ENCODE data around the gene NTM.
"Not testable (repeated sequence)": the region's sequence is repeated elsewhere in the genome, so short reads cannot be mapped to it uniquely, and the experiment has no call there.

Gene NTM

DNA sequence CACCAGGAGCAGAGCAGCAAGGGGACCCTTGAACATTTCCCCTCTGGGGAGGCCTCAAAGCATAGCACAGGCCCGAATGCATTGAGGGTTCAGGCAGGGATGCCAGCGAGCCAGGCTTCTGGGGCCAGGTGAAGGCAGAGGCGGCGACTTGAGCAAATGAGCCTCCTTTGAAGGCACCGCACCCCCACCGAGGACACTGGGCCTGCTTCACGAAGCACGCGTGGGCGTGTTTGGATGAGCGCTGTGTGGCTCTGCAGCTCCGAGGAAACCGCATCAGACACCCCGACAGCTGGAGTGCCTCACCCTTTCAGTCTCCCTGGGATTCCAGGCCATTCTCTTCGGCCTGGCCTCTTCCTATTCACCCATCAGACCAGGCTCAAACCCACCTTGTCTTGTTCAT is 301.8 kb downstream of the NTM start:
- DNase-seq: no peak

DNA sequence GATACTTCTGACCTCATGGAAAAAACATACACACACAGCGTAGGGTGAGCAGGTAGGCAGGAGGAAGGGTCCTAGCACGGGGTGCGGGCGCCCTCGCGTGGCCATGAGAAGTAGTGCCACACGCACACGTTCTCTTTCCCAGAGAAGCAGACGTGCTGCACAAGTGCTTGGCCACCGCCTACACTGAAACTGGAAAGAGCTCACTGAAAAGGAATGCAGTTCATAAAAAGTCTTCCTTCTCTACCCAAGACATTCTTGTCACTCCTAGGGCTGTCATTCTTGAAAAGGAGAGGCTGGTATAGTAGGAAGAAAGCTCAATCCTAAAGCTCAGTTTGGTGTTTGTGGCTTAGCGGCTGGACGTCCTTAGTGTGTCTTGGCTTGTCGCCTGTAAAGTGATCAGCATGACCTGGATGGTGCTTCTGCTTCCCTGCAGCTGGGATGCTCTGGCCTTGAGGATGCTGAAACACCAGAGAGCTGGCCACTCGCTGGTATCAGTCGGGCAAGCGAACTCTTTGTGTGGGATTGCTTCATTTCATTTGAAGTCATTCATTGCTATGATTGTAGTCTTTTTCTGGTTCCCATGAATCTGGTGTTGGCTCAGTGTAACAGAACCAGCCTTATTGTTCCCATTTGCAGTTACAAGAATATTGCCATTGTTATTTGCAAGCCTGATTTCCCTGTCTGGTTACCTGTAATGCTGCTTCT is 303.8 kb downstream of the NTM start:
- peak; percentile 17 for DNase-seq

DNA sequence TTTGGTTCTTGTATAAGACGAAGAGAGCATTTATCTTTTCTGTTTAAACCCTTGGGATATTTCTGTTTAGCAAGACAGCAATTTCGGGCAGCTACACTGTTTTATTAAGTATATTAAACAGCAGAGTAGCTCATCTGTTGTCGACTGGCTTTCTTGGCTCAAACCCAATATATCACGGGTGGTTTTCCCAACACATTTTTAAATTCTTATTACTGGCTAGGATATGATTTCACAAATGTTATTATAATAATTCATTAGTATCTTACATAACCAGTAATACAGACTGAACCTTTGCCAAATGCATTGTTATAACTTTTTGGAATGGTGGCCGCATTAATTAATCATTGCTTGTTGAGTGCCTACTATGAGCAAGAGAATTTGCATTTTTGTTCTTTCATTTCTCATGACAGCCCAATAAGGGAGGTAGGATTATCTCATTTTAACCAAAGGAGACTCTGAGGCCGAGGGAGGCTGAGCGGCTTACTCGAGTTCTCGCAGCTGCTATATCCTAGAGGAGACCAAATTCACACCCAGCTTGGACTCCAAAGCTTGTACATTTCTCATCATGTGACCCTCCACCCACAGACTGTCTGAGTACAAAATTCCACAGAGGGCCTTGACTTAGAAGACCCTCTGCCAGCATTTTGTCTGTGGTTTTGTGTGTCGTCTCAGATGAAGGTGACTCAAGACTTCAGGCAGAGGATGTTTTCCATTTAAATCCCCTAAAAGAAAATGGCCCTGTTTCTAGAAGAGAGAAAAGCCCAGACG is 304.9 kb downstream of the NTM start:
- DNase-seq: no peak

DNA sequence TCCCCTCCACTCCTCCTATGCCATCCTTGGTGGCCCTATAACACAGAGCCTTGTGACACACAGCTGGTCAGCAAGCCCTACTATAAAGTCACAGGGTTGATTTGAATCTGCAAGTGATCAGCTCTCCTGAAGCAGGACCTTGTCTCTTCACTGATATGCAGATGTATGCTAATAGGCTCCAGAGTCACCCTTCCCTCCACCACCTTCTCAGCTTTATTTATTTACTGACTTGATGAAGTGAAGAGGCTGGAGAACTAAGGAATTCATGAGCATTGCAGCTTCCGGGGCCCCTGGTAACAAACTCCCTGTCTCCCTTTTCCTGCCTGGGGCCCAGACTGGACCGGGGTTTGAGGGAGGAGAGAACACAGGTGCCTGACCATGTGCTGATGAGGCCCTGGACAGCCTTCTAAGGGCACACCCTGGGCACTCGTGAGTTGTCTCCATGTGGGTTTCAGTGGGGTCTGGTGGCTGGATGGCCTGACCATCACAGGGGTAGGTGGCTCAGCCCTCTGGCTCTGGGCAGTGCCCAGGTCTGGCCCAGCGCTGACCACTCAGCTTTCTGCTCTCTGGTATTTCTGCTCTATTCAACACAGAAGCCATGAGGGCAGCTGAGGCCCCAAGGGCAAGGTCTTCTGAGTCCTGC is 307.5 kb downstream of the NTM start:
- no peak for DNase-seq

DNA sequence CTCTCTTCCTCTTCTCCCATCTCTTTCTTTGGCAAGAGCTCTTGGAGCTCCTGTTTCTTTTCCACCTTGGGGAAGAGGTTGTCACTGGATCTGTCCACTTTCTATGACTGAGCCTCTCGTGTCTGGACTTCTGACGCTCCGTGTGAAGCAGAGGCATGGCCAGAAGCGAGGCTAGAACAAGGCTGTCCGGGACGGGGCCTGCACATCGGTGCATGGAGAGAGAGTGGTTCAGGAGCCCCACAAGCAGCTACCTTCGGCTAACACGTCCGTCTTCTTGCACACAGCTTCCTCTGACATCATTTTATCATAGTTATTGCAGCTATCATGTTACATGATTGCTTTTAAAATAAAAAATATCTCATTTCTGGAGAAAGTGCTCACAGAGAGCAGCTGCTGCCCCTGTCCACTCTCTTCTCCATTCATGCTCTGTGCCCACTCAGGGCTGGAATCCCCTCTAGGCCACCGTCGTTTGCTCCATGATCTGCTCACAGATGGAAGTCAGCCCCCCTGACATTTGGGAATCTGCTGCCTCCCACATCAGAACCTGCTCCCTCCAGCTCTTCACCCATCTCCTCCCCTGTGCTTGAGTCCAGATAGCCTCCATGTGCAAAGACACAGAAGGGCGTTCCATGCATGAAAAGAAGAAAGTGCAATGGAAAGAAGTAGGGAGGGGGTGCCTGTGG is 308.4 kb downstream of the NTM start:
- DNase-seq: no peak

DNA sequence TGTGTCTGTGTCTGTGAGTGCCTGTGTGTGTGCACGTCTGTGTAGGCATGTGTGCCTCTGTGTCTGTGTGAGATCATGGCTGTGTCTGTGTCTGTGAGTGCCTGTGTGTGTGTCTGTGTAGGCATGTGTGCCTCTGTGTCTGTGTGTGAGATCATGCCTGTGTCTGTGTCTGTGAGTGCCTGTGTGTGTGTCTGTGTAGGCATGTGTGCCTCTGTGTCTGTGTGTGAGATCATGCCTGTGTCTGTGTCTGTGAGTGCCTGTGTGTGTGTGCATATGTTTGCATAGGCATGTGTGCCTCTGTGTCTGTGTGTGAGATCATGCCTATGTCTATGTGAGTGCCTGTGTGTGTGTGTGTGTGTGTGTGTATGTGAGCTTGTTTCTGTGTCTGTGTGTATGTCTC is 310.0 kb downstream of the NTM start:
- DNase-seq: not testable (repeated sequence)

DNA sequence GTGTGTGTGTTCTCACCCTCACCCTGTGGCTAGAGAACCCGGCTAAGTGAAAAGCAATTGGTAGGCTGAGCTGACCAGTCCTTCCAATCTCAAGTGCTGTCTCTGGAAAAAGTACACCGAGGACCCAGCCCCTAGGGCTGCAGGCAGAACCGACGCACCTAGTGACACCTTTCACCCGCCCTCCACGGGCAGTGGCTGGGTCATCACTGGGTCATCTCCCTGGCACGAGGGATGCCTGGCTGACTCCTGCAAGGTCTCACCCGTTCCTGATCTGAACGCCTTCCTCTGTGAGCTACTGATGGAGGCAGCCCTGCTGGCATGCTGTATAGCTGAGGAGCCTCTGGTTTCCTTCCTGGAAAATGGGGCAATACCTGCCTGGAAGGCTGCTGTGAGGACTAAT is 311.5 kb downstream of the NTM start:
- DNase-seq: no peak

DNA sequence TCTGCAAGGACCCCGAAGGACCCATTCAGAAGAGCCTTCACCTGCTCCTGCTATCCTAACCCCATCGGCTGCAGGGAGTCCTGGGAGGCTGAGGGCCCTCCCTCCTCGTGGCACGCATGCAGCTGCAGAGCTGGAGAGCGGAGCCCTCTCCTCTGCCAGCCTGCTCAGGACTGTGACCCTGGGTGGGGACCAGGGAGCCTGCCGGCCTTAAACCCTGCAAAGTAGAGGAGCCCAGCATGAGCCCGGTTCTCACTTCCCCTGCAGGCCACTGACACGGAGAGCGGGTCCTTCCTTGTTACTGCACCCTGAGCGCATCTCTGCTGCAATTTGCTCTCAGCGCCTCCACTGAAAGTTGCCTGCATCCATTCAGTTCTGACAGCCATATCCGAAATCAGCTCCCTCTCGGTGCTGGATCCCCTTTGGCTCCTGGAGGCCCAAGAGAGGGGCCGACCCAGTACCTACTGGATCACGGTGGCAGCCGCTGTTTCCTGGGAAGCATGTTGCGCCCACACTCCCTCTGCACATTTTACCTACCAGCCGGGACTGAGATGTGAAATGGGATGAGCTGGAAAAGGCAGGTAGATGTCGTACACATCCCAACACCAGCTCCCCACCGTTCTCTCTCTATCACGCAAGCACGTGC is 312.1 kb downstream of the NTM start:
- no peak for DNase-seq

DNA sequence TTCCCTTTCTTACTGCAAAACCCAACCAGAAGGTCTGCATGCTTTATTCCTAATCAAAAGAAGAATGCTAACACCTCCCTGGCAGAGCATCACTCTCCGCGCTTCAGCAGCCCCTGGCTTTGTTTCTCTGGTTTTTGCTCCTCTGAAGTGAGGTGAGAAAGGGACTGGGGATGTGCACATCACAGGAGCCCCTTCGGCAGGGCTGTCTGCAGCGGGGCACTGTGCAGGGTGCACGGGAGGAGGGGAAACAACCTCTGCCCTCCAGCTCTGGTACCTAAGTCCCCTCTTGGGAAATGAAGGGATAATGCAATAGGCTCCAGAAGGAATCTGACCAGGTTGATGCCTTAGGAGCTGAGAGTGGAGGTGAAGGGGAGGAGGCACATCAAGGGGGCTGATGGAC is 312.7 kb downstream of the NTM start:
- DNase-seq: no peak

DNA sequence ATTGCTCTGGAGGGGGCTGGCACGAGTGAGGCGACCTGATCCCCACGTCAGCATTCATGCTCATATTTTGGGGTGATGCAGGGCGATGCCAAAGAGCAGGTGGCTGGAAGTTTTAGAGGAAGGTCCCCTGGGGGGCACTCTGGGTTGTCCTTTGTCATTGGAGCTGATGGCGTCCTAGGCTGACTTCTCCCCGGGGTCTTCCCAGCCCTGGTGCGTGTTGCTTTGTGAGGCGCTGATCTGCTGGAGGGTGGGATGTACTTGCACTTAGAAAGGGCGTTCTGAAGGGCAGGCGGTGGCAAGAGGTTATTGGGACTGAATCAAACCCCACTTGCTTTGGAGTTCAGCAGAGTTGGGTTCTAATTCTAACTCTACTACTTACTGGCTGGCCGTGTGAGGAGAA is 313.3 kb downstream of the NTM start:
- DNase-seq: no peak

DNA sequence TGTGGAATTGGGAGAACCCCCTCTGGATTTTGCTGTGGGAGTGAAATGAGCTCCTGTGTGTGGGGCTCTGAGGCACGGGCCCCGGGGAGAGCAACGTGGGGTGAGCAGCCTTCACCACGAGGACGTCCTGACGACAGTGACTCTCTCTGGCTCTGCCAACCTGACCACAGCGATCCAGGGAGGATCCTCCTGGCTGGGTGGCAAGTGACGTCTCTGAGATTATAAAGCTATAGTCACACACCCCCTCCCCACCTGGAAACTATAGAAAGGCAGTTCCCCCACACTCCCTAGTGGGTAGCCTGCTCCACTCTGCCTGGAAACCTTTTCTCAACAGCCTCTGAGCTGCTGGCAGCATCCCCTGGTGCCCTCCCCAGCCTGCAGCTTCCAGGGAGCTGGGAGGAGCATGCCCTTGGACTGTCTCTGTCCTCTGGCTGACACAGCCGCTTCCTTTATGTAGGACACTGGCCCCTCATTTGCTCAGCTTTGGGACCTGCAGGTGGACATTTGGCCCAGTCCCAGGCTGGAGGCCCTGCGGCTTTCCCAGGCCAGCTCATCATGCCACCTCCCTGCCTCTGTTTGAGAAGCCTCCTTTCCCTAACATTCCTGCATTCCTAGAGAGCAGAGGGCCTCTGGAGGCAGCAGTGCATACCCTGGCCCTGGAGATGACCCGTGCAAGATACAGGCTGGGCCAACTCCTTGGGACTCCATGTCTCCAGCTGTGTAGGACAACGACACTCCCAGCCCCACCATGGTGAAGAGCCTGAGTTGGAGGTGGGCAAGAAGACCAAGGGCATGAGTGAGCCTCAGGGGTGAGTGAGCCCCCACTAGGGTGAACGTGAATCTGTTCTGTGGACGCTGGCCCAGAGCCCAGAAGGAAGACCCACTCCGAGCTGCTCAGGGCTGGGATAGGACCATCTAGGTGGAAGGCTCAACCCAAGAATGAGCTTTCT is 314.0 kb downstream of the NTM start:
- DNase-seq: no peak

DNA sequence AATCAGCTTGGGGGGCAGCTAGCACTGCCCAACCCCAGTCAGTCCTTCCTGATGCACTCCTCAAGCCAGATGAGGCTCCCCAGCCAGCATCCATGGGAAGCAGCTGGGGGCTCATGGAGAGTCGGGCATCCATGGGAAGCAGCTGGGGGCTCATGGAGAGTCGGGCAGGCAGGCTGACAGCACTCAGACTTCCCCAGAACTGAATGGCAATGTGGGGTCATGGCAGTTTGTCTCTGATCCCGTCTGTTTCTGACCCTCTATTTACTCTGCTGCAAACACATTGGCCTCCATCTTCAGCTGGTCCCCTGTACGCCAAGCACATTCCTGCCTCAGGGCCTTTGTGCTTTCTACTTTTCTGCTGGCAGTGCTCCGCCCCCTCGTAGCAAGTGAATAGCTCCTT is 314.8 kb downstream of the NTM start:
- no peak for DNase-seq

DNA sequence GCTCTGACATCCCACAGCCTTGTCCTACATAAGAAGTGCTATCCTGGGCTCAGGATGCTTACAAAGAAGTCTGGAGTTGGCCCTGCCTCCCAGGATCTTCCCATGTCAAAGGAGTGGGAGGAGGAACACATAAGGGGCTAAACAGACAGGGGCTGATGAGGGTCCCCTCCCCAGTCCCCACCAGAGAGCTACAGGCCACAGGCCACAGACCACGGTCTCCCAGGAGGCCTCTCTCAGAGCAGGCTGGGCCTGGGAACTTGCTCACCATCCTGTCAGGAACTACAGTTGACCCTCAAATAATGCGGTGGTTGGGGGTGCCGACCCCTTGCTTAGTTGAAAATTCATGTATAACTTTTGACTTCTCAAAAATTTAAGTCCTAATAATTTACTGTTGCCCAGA is 315.5 kb downstream of the NTM start:
- DNase-seq: no peak

DNA sequence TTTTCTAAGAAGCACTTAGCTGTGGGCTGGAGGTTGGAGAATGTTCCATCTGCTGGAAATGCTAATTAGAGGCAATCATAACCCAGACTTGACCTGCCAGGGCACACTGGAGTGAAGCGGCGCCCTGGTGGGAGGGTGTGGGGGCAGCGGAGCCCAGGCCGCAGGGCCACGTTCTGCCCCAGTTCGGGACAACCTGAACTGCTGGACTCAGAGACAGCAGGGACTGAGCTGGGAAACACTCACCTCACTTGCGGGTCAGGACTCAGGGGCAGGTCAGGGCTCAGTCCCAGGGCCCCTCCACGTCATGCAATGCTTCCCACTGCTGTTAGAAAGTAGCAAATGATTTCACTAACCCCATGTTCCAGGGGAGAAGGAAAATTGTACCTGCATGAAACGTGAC is 316.4 kb downstream of the NTM start:
- no peak for DNase-seq

DNA sequence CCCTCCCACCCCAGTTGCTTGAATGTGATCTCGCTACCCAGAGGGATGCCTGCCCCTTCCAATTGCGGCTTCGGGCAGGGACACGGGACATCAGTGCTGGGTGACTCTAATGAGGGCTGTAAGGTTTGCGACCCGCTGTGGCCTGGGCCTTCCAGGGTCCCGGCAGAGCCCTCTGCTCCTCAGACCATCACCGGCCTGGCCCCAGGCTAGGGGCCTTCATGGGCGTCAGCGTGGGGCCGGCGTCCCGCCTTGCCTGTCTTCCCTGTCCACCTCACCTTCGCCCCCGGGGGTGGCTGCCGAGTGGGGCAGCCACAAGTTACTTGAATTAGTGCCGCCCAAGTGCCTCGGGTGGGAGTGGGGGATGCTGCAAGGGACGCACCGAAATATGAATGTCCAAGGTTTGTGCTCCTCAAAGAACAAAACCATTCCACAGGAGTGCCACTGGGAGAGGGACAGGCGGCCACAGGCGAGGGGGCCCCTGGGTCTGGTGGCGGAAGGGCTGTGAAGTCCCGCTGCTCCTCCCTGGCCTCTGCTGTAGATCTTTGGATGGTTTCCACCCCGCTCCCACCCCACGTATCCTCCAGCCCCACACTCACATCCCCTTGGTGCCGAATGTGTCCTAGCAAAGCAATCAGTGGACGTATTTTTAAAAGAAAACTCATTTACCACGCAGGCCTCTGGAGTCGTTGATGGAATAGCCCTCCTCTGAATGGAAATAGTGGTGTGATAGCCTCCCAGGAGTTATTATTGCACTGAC is 317.1 kb downstream of the NTM start:
- DNase-seq: no peak

DNA sequence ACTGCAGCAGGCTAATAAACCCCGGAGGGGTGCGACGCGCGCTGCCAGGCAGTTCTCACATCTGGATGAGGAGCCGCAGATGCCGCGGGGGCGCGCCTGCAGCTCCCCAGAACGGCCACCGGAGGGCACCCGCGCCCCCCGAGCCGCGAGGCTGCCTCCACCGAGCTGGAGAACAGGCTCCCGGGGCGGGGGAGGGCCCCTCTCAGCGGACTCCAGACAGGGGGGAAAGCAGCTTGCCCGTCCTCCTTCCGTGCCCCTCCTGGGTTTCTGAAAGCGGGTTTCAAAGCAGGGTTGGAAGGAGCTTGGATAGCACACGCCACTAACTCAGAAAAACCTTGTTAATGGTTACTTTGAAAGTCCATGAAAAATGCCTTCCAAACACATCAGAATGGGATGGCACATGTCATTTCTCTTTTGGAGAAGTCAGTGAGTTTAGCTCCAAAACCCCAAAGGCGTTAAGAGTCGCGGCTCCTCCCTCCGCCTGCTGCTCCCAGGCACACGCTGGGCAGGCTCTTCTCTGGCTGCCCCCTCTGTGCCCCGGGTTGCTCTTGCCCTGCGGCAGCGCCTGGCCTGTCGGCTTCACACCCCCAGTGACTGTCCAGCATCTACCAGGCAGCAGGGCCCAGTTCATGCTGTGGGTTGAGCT is 317.8 kb downstream of the NTM start:
- no peak for DNase-seq

DNA sequence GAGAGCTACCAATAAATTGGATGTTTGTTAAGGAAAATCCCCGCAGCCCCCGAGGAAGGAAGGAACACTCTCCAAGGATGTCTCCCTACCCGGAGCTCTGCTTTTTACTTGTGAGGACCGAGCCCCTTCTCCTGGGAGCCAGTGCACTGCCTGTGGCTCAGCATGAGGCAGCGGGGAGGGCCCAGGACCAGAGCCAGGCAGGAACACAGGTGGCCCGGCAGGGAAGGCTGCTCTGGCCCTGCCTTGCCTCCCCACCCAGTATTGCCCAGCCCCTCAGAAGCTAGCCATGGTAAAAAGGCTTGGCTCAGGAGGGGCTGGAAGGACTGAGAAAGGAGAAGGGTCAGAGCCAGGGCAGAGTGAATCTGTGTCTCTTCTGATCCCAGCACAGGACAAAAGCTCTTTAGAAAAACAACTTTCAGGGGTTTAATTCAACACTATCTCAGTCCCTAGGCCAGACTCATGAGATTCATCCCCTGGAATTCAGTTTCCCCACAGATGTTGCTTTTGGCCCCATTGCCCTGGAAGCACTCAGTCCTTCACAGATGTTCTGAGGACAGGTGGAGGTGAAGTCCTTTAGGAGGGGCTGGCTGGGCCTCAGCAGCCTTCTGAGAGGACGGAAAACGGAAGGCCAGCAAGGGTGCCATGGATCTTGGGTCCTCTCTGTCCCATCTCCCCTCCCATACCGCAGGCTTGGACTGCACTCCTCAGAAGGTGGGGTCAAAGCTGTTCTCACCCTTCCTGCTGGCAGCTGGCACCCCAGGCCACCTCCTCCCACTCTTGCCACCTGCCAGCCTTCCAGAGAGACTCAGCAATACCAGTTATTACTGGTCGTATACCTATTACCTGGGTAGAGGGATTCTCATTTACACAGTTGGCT is 318.9 kb downstream of the NTM start:
- DNase-seq: no peak

DNA sequence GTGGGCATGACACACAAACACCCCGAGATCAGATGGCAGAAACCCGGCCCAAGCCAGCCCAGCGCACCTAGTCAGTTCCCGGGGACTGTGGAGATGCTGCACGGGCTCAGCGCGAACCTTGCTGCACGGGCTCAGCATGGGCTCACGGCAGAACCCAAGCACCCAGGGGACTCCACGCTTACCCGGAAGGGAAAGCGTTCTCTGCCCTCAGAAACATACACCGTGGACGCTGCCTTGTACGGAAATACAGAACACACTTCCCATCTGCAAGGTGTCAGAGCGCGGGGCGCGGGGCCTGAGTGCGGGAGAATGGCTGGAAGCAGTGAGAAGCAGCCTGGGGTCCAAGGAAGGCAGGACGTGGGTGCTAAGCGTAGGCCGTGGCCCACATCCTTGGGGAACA is 319.9 kb downstream of the NTM start:
- no peak for DNase-seq

DNA sequence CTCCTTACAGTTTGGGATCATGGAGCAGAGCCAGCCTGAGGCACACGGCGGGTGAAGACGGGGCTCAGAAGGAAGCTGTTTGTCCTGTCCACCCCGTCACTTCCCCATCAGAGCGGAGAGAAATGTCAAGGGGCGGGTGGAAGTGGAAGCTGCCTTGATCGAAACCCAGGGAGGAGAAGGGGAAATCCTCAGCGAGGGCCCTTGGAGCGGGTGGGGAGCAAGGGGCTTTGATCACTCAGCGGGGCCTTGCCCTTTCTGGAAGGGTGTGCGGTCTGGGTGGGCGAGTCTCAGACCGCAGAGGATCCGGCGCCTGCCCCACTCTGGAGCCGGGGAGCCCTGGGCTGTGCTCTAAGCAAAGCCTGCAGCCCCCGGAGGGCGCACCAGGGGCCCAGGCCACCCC is 320.4 kb downstream of the NTM start:
- no peak for DNase-seq

Data from CD4-positive, alpha-beta T cell treated with Interleukin-6 for 4 hours (primary cell).